ENCODE data around the gene TSPO. TPM values are rescaled to one million over a fixed set of nuclear protein-coding genes. Genes with fewer than 3 reads are reported as not detected.

The TSPO gene
- polyA plus RNA-seq, 1 donor (not counting 4 experiments of a cell fraction or from before 2014, with no cell fraction given), result 139 TPM

DNA sequence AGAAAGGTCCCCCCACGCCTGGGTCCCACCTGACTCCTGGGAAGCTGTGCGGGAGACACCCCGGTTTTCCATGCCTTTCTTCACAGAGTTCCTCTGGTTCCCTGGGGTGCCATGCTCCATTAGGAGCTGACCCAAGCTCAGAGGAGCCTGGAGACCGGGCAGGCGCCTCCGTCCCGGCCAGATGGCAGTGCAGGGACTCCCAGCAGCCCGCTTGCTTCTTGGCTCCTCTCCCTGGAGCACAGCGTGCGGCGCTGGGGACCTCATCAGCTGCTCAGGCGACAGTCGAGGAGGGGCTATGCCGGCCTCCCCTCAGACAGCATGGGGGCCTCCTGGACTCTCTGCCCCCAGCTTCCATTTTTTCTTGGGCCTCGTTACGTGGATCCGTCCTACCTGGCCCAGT lies 48.7 kb downstream of the TSPO start:
- TF ChIP-seq EZH2 (IDR thresholded peaks at IDR 0.05; ENCODE audit: low read length), result no peak
- TF ChIP-seq, protein P1, sequence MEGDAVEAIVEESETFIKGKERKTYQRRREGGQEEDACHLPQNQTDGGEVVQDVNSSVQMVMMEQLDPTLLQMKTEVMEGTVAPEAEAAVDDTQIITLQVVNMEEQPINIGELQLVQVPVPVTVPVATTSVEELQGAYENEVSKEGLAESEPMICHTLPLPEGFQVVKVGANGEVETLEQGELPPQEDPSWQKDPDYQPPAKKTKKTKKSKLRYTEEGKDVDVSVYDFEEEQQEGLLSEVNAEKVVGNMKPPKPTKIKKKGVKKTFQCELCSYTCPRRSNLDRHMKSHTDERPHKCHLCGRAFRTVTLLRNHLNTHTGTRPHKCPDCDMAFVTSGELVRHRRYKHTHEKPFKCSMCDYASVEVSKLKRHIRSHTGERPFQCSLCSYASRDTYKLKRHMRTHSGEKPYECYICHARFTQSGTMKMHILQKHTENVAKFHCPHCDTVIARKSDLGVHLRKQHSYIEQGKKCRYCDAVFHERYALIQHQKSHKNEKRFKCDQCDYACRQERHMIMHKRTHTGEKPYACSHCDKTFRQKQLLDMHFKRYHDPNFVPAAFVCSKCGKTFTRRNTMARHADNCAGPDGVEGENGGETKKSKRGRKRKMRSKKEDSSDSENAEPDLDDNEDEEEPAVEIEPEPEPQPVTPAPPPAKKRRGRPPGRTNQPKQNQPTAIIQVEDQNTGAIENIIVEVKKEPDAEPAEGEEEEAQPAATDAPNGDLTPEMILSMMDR (optimal IDR thresholded peaks at IDR 0.05 in 1 of 3, IDR thresholded peaks at IDR 0.05 in 1 of 3, conservative IDR thresholded peaks at IDR 0.05 in 1 of 3; ENCODE audit: extremely low read depth in 1 of 3, insufficient read depth in 2 of 3, low read length in 3 of 3), result no peak
- H3K27ac ChIP-seq (ENCODE audit: control insufficient read depth, insufficient read depth, low read length), result no peak overlapping the region
- H4K20me1 ChIP-seq (ENCODE audit: control insufficient read depth, extremely low read depth, insufficient read depth, low read length), result no peaks in the 10 kb centered on the region
- DNase-seq (ENCODE audit: low read depth, low spot score), result no peak
- dilution Hi-C loops (cut with MboI; ENCODE audit: extremely low pct_ligation_motif_present, low sequenced_read_pairs), result no loop called here
- H3K9me1 ChIP-seq (ENCODE audit: control insufficient read depth, extremely low read depth, insufficient read depth, low read length), result no peaks in the 10 kb centered on the region
- no peak overlapping the region for H3K4me3 ChIP-seq (ENCODE audit: control insufficient read depth in 2 of 3, extremely low read depth in 1 of 3, insufficient read depth in 2 of 3, low read depth in 1 of 3, low read length in 3 of 3)
- no peaks in the 10 kb centered on the region for H3K9me3 ChIP-seq (ENCODE audit: control insufficient read depth, low read depth, low read length)
- no peak overlapping the region for H3K4me2 ChIP-seq (ENCODE audit: control insufficient read depth, extremely low read depth, insufficient read depth, low read depth, low read length)
- FAIRE-seq, result no peak
- H3K27me3 ChIP-seq (ENCODE audit: control insufficient read depth, extremely low read depth, insufficient read depth, low read length), result peaks cover 14% of the 10 kb centered on the region
- H2AFZ ChIP-seq (ENCODE audit: control insufficient read depth, low read length), result no peak overlapping the region
- no peak overlapping the region for H3K9ac ChIP-seq (ENCODE audit: control insufficient read depth, extremely low read depth, insufficient read depth, low read length)
- no peaks in the 10 kb centered on the region for H3K4me1 ChIP-seq (ENCODE audit: control insufficient read depth, extremely low read depth, insufficient read depth, low read length)
- H3K79me2 ChIP-seq (ENCODE audit: control insufficient read depth, insufficient read depth, low read length), result no peaks in the 10 kb centered on the region
- H3K36me3 ChIP-seq (ENCODE audit: control insufficient read depth in 2 of 2, extremely low read depth in 1 of 2, insufficient read depth in 2 of 2, low read length in 2 of 2), result no peaks in the 10 kb centered on the region

DNA sequence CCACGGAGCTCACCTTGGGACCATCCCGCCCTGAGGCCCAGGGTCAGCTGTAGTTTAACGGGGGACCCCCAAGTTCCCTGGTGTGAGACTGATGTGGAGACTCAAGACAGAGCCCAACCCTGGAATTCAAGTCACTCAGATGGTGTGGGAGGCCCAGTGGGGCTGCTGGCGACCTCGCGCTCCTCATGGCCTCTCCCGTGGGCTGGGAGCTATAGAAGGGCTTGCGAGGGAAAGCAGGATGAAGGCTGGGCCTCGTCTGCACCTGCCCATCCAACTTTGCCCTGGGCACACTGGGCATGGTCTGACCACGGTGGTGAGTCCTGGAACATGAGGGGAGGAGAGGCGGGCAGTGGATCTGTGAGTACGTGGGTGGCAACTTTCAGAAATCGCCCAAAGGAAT lies 49.2 kb downstream of the TSPO start:
- DNase-seq (ENCODE audit: low read depth, low spot score) (no peak), FAIRE-seq (no peak)
- Histone ChIP-seq H2AFZ (ENCODE audit: control insufficient read depth, low read length) (no peak overlapping the region), H3K9me3 (ENCODE audit: control insufficient read depth, low read depth, low read length) (no peaks in the 10 kb centered on the region), H3K27ac (ENCODE audit: control insufficient read depth, insufficient read depth, low read length) (no peak overlapping the region), H4K20me1 (ENCODE audit: control insufficient read depth, extremely low read depth, insufficient read depth, low read length) (no peaks in the 10 kb centered on the region), H3K4me1 (ENCODE audit: control insufficient read depth, extremely low read depth, insufficient read depth, low read length) (no peaks in the 10 kb centered on the region), H3K79me2 (ENCODE audit: control insufficient read depth, insufficient read depth, low read length) (no peaks in the 10 kb centered on the region), H3K9me1 (ENCODE audit: control insufficient read depth, extremely low read depth, insufficient read depth, low read length) (no peaks in the 10 kb centered on the region), H3K36me3 (ENCODE audit: control insufficient read depth in 2 of 2, extremely low read depth in 1 of 2, insufficient read depth in 2 of 2, low read length in 2 of 2) (no peaks in the 10 kb centered on the region), H3K4me2 (ENCODE audit: control insufficient read depth, extremely low read depth, insufficient read depth, low read depth, low read length) (no peak overlapping the region), H3K9ac (ENCODE audit: control insufficient read depth, extremely low read depth, insufficient read depth, low read length) (no peak overlapping the region), H3K4me3 (ENCODE audit: control insufficient read depth in 2 of 3, extremely low read depth in 1 of 3, insufficient read depth in 2 of 3, low read depth in 1 of 3, low read length in 3 of 3) (no peak overlapping the region), H3K27me3 (ENCODE audit: control insufficient read depth, extremely low read depth, insufficient read depth, low read length) (peaks cover 14% of the 10 kb centered on the region)
- dilution Hi-C loops (cut with MboI; ENCODE audit: extremely low pct_ligation_motif_present, low sequenced_read_pairs), result no loop called here
- TF ChIP-seq EZH2 (IDR thresholded peaks at IDR 0.05; ENCODE audit: low read length), result no peak
- TF ChIP-seq, protein P1 (optimal IDR thresholded peaks at IDR 0.05 in 1 of 3, IDR thresholded peaks at IDR 0.05 in 1 of 3, conservative IDR thresholded peaks at IDR 0.05 in 1 of 3; ENCODE audit: extremely low read depth in 1 of 3, insufficient read depth in 2 of 3, low read length in 3 of 3), result no peak
